HG02588 (cell line): ENCODE measurements around the gene BRCA2.
A peak's percentile ranks its signal among the peaks of the same experiment; 100 is the strongest.

Experiments used
- ATAC-seq: cut with Tn5 transposase; IDR thresholded peaks from one replicate; pipeline ENCODE4 v1.9.1; 2021; ENCODE audit warnings: mild to moderate bottlenecking, moderate library complexity; ENCODE audit not compliant: unreplicated experiment

Gene BRCA2

DNA sequence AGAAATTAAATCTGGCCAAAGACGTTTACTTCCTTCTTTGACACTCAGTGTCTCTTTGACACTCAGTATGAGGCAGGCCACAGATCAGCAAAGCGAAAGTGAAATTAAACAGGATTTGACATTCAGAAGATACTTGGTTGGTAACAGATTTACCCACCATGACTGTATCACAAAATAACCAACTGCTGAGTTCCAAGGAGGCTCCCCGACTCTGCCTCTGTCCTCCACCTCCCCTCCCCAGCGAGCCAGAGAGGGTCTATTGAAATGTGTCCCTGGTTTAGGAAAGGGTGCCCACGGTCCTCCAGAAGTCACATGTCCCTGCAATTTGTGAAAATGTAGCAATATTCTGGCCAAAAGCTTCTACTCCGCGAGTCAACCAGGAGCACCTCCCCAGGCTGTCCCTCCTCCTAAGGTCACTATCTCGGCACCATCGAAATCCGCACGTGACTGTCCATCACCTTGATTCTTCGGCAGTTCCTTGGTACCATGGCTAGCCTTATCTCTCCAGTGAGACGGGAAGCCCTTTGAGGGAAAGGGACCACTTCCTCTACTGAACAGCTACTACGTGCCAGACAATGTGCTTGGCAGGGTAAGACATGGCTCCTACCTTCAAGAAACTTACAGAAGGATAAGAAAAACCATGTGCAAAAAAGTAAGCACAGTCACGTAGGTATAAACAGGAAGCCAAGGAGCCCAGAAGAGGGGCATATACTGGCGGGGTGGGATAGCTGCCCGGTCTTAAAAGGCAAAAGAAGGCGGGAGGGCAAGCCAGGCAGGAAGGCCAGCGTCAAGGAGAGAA is 111.1 kb downstream of the BRCA2 start:
- ATAC-seq: peak; percentile 26

DNA sequence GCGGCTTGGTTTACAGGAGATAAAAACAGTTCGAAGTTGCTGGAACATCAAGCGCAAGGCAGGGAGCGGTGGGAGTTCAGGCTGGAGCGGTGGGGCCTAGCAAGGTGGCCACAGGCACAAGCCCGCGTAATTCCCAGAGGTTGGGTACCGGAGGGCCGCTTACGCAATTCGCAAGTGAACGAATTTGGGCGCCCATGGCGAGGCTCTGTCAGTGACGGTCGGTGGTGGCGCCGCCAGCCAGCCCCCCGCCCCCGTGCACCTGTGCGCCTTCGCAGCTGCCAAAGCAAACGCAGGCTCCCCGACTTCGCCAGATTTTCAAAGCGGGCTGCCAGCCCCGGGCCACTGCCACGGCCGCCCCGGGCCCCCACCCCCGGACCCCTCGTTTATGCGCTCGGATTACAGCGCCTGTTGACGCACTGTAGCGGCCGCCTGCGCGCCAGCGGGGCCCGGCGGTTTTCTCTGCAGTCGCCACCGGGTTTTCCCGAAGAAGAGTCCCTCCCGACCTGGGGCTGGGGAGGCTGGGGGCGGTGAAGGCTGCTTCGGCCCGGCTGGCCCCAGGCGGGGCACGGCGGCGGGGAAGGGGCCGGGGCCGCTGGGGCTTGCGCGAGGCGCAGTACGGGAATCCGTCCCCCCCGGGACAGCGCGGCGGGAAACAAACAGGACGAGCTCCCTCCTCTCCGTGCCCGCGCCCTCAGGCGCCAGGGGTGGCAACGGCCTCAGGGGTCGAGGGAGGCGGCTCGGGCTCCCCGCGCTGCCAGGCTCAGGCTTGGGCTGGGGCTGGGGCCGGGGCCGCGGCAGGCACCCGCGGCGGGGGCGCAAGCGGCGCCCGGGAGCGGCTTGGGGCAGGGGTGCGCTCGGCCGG is 111.9 kb downstream of the BRCA2 start:
- ATAC-seq: peak; percentile 8

DNA sequence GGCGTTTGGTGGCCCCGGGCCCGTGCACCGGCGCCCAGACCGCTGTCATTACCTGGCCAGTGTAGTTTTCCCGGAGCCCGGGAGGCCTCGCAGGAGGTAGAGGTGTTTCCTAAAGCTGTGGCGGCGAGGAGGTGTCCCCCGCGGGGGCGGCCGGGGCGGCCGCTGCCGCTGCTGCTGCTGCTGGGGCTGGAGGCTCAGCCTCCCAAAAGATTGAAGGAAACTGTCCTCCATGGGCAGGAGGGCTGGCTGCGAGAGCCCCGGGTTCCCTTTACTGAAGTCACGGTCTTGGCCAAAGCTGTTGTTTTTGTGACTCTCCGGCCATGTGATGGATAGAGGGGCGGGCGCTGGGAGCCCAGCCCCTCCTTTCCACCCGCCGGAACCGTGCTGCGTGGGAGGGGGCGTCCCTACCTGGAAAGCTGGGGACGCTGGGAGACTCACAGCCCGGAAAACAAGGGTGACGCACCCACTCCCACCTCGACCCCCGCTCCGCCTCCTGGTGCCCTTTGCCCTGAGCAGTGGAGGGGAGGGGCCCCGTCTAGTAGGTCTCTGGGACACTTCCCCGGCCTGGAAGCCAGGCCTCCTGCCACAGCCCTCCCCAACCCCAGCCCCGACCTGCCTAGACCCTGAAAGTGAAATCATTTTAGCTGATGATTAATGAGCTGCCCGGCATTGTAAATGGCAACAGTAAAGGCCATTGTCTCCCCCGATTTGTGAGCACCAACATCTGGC is 112.7 kb downstream of the BRCA2 start, which contains the start of gene N4BP2L1:
Gene N4BP2L1, minus strand, starts transcription at position 279 of the 729 bp plus-strand sequence. Its CDS starts 48 bp downstream, at position 231.
- ATAC-seq: peak; percentile 75

DNA sequence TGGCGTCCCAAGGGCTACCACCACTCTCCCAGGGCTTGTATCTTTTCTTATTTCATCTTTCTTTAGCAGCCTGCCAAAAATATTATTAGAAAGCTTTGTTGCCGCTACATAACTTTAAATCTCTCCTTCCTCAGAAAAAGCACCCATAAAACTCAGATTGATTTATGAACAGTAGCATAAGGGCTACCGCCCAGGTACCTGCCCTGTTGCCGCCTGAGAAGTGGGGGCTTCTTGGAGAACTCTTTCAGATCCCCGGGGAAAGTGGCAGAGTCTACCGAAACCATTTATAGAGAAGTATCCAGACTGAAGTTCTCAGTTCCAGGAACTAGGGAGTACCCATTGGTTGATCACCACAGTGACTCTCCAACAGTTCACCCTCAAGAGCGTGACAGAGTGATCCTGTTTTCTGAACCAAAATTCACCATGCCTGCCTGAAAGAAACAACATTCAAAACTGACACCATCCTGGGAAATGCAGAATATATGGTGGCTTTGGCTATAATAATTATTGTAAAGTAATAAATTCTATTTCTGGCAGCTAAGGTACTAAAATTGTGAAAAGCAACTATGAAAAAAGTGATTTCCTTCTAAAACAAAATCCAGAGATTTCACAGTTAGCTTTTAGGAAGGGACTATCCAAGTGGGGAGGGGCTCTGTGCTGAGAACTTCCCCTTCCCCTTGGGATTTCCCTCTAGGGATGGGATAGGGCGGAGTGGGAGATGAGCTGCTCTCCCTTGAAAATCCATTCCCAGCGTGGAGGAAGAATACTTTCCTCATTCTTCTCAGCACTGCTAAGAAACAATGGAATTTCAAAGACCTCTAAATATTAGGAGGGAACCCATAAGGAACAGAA is 113.5 kb downstream of the BRCA2 start:
- ATAC-seq: no peak

DNA sequence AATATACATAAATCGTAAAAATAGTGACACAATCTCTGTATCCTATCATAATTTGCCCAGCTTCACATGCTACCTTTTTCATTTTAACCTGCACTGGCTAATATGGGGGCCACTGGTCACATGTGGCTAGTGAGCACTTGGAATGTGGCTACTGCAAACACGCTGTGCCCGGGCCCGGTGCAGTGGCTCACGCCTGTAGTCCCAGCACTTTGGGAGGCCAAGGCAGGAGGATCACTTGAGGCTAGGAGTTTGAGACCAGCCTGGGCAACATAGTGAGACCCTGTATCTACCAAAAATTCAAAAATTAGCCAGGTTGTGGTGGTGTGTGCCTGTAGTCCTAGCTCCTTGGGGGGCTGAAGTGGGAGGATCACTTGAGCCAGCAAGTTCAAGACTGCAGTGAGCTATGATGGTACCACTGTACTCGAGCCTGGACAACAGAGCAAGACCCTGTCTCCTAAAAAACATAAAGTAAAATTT is 114.2 kb downstream of the BRCA2 start:
- no peak for ATAC-seq

DNA sequence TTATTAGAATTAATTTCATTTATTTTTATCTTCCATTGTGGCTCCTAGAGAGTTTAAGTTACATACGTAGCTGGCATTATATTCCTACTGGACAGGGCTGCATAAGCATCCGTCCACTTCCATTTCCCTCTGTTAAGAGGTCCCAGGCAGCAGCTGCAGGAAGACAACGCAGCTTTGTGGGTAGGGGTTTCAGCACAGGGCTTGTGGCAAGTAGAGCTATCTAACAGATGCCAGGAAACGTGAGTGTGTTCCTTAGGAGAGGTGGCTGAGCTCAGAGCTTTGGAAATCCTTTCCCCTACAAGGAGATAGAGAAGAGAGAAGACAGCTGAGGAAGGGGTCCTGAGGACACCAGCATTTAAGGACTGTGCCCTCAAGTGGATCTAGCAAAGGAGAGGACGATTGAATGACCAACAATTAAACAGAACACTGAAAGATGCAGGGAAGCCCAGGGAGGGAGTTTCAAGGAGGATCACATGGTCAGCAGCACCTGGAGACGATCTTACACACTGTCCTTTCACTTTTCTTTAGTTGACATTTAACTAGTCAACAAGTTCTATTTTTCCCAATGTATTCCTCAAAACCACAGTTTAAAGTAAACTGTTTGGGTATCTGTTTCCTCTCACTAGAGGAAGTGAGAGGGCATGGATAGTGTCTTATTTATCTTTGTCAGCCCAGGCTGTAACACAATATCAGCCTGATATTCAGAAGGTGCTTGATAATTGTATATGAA is 114.9 kb downstream of the BRCA2 start:
- no peak for ATAC-seq

DNA sequence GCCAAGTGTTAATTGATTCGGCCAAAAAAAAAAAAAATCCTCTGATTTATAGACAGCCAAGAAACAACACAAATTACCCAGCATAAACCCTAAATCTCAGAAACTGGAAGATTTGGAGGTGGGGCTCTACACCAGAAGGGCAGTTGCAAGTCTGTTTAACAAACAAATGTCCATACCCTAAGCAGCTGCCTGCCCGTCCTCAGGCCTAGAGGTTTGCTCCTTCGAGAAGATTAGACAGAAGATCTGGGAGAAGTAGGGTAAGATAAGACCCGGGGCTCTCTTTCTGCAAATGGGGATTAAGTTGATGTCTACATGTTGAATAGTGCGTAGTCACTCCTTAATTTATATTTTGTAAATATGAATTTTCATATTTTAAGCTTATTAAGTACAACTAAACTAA is 116.1 kb downstream of the BRCA2 start:
- ATAC-seq: no peak

DNA sequence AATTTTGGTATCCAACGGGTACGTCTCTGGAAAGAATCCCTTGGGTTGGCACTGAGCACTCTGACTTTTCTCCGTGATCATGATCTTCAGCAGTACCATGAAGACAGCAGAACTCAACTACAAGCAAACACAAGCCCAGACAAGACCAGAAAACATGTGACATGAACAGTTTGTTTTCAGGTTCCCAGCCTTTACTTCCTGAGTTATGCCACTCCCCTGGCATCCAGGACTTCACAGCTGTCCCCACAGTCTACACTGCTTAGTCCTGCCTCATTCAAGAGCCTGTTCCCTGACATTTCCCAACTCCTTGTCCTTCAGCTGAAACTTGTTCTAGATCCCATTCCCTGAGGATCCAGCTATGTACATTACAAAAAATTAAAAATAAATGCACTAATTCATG is 117.5 kb downstream of the BRCA2 start:
- no peak for ATAC-seq

DNA sequence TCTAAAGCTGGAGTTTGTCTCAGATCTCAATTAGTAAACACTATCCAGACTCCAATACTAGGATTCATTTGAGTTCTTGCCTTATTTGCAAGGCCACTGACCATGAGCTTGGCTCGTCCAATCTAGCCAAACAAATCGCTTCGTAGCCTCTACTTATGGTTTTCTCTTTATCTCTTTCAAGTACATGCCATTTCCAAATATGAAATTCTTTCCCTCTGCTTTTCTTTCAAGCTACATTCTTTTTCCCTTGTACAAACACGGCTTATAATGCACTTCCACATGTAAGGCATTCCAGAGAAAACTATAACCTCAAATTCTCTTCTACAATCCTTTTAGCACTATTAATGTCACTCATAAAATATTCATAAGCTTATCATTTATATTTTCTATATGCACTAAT is 123.6 kb downstream of the BRCA2 start:
- ATAC-seq: no peak

DNA sequence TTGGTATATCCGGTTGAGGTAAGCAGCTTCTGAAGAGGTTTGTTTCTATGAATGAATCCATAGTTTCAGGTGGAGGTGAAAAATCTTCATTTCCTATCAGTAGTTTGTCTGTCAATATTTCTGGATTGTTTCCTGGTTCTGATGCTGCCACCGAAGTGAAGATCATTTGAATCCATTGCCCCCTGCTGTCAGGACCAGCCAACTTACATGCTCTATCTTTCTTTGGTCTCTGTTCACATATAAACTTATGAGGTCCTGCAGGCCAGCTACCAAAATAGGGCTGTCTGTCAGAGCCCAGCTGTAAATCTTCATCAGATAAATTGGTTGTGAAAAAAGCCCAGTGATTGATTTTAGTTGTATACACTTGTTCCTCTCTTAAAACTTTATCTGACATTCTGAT is 127.8 kb downstream of the BRCA2 start:
- ATAC-seq: peak; percentile 55

DNA sequence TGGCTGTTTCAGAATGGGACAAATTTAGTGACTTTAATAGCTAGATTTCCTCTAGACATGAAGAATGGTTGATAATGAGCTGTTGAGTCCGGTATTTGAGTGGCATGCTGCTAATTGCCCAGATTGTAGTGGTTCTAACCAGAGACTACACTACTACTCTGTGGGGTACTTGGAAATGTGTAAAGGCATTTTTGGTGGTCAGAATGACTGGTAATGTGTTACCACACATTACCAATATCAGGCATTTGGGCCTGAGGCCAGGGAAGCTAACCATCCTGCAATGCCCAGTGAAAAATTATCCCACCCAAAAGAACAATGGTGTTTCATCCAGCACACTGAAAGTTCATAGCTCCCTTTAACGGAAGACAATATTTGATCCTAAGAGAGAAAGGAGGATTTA is 130.2 kb downstream of the BRCA2 start:
- ATAC-seq: no peak

DNA sequence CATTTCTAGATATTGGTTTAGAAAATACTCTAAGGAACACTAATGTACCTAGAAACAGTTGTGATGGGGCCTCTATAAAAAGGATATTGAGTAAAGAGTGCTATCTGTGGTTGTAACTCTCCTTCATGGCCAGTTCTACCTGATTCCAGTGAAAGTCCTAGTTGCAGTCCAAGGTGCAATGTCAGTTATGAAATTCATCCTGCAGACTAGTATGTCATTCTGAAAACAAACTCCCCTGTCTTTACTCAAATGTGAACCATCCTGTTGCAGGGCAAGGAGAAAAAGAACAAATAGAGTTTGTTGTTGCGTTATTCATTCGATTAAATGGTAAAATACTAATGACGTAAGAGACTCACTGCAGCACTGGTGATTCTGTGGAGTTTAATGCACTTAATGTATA is 130.9 kb downstream of the BRCA2 start:
- ATAC-seq: no peak

DNA sequence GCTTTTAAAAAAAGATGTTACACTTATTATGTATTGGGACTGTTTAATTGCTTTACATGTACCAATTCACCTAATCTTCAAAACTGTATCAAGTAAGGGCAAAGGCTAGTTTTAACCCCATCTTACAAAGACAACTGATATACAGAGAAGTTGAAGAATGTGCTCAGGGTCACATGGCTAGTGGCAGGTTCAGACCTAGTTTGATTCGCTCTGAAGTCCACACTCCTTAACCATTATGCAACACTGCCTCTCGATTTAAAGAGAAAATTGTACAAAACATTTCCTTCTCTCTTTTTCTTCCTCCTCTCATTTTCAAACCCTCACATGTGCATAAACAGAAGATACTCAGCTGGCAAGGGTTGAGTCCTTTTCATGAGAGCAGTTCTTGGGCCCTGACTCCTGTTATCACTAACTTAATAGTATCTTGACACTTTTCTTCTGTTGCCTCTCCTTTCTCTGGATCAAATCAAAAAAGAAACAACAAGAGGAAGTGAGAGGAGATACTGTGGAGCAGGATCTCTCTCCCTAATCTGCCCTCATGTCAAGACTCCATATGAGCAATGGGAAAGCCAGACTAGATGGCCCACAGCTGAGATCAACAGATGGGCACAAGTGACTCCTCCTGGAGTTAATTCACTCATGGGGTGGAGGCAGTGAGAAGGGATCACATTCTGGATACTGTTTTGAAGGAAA is 131.6 kb downstream of the BRCA2 start:
- no peak for ATAC-seq

DNA sequence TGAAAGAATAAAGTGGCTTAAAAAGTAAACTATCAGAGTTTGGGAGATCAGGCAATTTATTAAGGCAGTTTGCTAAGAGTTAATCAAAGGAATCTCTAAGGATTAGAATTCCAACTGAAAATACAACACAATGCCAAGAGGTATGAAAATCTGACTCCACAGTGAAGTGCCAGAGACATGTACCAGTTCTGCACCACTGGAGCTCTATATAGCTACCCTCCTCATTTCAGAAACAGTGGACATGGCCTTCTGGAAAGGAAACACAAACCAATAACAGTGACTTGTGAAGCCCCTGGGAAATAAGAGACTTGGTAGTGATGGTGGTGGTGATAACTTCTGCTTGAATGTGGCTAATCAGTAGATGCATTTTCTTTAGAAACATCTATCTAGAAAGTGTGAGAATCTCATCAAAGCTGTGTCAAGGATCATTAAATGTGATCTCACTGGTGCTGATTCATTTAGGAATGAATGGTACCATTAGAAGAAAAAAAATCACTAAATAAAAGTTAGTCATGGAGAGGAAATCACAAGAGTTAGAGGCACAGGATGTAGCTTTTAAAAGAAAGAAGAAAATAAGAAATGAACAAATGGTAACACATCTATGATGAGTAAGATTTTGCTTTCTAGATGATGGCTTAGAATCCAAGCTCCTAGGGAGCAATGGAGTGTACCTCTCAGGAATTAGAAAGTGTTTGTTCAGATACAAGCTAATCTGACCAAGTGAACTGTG is 132.8 kb downstream of the BRCA2 start:
- no peak for ATAC-seq

DNA sequence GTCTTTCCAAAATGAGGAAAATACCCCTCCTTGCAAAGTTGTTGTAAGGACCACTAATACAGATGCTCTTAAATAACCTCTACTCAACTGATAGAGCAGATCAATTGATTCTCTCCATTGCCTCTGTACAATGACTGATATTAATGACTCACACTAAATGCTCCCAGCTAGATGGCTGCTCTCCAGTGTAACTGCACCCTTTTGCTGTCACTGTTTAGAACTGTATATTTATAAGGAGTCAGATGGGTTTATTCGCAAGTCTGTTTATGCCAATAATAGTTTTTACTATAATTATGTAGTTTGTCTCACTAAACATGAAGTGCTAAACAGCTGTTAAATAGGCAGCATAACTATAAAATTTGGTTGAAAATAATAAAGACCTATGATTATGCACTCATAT is 133.7 kb downstream of the BRCA2 start:
- no peak for ATAC-seq
